ENCODE results near the gene ANKRD10. TPM values are rescaled to one million over a fixed set of nuclear protein-coding genes. Genes with fewer than 3 reads are reported as not detected.
"Not testable (repeated sequence)": the region's sequence is repeated elsewhere in the genome, so short reads cannot be mapped to it uniquely, and the experiment has no call there.

ANKRD10 gene
- total and polyA plus RNA-seq, 2 donors = 73.7 to 324 TPM

DNA sequence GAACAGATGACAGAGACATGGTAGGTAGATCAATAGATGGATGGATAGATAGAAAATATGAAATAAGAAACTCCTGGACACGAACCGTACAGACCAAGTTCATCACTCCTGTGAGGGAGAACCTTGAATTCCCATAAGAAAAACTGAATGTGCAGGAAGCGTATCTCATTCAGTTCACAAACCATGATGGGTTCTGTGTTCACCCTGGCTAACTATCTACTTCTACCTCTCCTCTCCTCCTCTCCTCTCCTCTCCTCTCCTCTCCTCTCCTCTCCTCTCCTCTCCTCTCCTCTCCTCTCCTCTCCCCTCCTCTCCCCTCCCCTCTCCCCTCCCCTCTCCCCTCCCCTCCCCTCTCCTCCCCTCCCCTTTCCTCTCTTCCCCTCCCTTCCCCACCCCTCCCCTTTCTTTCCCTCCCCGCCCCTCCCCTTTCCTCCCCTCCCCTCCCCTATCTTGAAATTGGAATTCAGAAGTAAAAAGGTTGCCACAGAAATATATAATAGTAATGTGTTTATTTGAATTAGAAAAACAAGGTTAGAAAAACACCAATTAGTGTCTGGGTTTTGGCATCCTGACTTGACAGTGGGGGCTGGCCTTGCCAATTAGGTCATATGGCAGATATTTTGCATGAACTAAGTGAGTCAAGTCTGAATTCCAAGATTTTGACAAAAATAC lies 75.9 kb downstream of the ANKRD10 start:
- no peak for DNase-seq (ENCODE audit: extremely low spot score)
- 94% methylated on average over 3 of the region's 4 CpGs for WGBS

DNA sequence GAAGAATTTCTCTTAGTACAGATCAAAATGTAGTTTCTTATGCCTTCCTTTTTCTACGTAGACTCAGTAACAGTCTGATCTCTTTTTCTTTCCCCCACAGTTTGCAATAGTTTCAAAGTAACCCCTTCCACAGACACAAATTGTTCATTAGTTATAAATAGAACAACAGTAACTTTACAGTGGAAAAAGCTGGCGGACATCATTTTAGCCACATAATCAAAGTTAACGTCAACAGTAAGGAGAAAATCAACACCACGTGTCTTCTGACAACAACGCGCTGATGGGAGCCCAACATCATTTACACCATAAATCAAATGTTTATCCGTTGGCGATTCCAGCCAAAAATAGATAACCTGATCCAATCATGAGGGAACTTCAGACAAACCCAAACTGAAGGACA lies 76.8 kb downstream of the ANKRD10 start:
- Histone ChIP-seq H3K4me3 (ENCODE audit: low read depth, low read length) (no peak overlapping the region), H3K36me3 (ENCODE audit: insufficient read depth) (no peaks in the 10 kb centered on the region), H3K4me1 (ENCODE audit: insufficient read depth) (no peaks in the 10 kb centered on the region), H3K27ac (ENCODE audit: low read depth) (no peak overlapping the region)
- WGBS = 50% methylated on average over 8 of the region's 8 CpGs
- DNase-seq (ENCODE audit: extremely low spot score) = no peak

More for the DNA sequence above, 75.9 kb downstream of the ANKRD10 start:
- Histone ChIP-seq H3K27ac (ENCODE audit: low read depth) (no peak overlapping the region), H3K4me1 (ENCODE audit: insufficient read depth) (no peaks in the 10 kb centered on the region), H3K4me3 (ENCODE audit: low read depth, low read length) (no peak overlapping the region), H3K36me3 (ENCODE audit: insufficient read depth) (no peaks in the 10 kb centered on the region)

DNA sequence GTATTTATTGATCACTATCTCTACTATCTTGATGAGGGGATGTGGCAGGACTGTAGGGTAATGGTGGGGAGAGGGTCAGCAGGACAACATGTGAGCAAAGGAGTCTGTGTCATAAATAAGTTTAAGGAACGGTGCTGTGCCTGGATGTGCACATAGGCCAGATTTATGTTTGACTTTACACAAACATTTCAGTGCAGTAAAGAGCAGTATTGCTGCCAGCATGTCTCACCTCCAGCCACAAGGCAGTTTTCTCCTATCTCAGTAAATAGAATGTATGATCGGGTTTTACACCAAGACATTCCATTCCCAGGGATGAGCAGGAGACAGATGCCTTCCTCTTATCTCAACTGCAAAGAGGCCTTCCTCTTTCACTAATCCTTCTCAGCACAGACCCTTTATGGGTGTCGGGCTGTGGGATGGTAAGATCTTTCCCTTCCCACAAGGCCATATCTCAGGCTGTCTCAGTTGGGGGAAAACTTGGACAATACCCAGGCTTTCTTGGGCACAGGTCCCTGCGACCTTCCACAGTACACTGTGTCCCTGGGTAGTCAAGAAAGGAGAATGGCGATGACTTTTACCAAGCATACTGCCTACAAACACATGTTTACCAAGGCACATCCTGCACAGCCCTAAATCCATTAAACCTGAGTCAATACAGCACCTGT lies 77.3 kb downstream of the ANKRD10 start:
- H3K36me3 ChIP-seq (ENCODE audit: insufficient read depth); H3K4me1 ChIP-seq (ENCODE audit: insufficient read depth); H3K4me3 ChIP-seq (ENCODE audit: low read depth, low read length); H3K27ac ChIP-seq (ENCODE audit: low read depth); DNase-seq (ENCODE audit: extremely low spot score): not testable (repeated sequence)
- WGBS = 41% methylated on average over 5 of the region's 5 CpGs

DNA sequence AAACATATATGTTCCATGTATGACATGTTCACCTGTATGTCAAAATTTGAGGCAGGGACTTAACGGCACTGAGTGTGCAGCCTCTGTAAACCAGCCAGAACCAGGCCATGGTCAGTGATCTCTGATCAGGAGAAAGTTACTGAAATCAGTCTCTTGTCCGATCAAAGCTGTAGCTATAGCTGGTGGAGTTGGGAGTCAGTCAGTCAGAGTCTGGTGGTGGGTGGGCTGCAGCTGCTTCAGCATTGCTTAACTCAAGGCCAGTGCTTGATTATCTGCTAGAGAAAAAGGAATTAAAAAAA lies 78.3 kb downstream of the ANKRD10 start:
- no peaks in the 10 kb centered on the region for H3K4me1 ChIP-seq (ENCODE audit: insufficient read depth)
- no peaks in the 10 kb centered on the region for H3K36me3 ChIP-seq (ENCODE audit: insufficient read depth)
- DNase-seq (ENCODE audit: extremely low spot score) = no peak
- H3K27ac ChIP-seq (ENCODE audit: low read depth) = no peak overlapping the region
- no peak overlapping the region for H3K4me3 ChIP-seq (ENCODE audit: low read depth, low read length)
- 65% methylated on average over 2 of the region's 2 CpGs for WGBS

DNA sequence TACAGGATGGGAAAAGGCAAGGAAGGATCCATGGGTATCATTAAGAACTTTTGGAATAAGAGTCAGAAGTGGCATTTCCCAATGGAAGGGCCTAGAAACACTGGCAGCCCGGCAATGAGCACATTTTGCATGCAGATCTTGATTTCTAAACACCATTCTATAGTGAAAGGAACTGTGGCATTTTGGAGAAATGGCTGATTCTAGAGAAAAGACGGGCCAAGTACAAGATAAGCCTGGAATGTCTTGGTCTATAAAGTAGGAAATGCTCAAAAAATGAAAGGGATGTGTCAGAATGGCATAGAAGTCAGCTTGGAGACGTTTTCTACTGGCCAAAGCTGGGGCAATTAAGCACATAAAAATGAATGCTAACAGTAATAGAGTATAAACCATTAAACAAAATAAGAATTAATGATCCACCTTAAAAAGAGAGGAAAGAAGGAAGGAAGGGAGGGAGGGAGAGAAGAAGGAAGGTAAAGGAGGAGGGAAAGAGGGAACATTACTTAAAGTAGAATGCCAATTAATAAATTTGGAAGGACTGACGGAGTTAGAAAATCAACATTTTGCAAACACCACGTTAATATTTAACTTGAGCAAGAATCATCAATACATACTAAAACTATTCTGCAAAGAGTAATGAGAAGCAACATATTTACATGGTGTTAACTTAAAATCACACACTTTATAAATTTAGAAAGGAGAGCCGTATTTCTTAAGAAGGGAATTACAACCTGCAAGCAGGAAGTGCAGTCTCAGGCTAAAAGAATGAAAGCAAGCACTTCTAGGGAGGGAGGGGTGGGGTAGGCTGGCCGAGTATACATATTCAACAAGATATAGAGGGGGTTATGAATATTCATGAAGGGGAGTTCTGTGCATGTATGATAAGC lies 78.9 kb downstream of the ANKRD10 start:
- no peak for DNase-seq (ENCODE audit: extremely low spot score)
- Histone ChIP-seq H3K27ac (ENCODE audit: low read depth) (no peak overlapping the region), H3K36me3 (ENCODE audit: insufficient read depth) (no peaks in the 10 kb centered on the region), H3K4me1 (ENCODE audit: insufficient read depth) (no peaks in the 10 kb centered on the region), H3K4me3 (ENCODE audit: low read depth, low read length) (no peak overlapping the region)
- 66% methylated on average over 7 of the region's 7 CpGs for WGBS

DNA sequence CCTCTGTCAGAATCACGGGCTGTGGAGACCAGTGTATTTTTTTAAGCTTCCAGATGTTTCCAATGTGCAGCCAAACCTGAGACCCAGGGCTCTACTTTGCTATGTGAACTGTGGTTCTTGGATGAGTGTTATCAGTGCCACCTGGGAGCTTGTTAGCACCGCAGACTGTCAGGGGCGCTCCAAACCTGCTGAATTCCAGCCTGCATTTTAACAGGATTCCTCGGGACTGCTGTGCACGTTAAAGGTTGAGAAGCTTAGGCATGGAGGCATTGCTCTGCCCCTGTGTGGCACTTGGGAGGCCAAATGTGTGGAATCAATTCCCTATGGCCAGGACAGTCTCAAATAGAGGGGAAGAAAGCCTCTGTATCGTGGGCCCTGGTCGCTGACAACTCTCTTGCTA lies 80.3 kb downstream of the ANKRD10 start:
- 82% methylated on average over 7 of the region's 7 CpGs for WGBS
- no peak for DNase-seq (ENCODE audit: extremely low spot score)
- H3K4me3 ChIP-seq (ENCODE audit: low read depth, low read length) = no peak overlapping the region
- H3K4me1 ChIP-seq (ENCODE audit: insufficient read depth) = no peaks in the 10 kb centered on the region
- H3K27ac ChIP-seq (ENCODE audit: low read depth) = no peak overlapping the region
- H3K36me3 ChIP-seq (ENCODE audit: insufficient read depth) = no peaks in the 10 kb centered on the region

DNA sequence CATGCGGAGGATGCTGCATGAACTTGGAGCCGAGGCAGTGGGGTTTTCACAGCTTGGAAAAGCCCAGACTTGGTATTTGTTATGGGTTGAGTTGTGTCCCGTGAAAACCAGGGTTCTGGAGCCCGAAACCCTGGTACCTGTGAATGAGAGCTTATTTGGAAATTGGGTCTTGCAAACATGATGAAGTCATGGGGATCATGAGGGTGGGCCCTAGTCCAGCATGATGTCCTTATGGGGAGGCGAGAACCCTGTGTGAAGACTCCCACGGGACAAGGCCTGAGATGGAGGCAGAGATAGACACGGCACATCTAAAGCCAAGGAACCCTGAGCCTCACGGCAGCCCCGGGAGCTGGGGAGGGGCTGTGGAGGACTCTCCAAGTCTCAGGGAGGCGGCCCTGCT lies 82.3 kb downstream of the ANKRD10 start:
- no peaks in the 10 kb centered on the region for H3K36me3 ChIP-seq (ENCODE audit: insufficient read depth)
- no peak for DNase-seq (ENCODE audit: extremely low spot score)
- WGBS = 67% methylated on average over 10 of the region's 10 CpGs

DNA sequence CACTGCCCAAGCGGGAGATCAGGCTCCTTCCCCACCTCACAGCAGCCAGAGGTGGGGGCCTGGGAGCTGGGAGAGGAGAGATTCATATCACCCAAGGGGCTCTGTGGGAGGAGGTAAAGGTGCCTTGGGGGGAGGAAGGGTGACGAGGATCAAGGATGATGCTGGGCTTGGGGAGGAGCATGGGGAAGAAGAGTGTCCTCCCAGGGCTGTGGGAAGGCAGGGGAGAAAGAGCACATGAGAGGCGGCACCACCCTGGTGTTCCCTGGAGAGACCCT lies 82.7 kb downstream of the ANKRD10 start:
- WGBS = 96% methylated on average over 3 of the region's 3 CpGs
- H3K27ac ChIP-seq (ENCODE audit: low read depth) = no peak overlapping the region
- no peaks in the 10 kb centered on the region for H3K36me3 ChIP-seq (ENCODE audit: insufficient read depth)
- DNase-seq (ENCODE audit: extremely low spot score) = no peak
- H3K4me1 ChIP-seq (ENCODE audit: insufficient read depth) = no peaks in the 10 kb centered on the region
- H3K4me3 ChIP-seq (ENCODE audit: low read depth, low read length) = no peak overlapping the region

More for the DNA sequence above, 82.3 kb downstream of the ANKRD10 start:
- Histone ChIP-seq H3K4me1 (ENCODE audit: insufficient read depth) (no peaks in the 10 kb centered on the region), H3K27ac (ENCODE audit: low read depth) (no peak overlapping the region), H3K4me3 (ENCODE audit: low read depth, low read length) (no peak overlapping the region)

DNA sequence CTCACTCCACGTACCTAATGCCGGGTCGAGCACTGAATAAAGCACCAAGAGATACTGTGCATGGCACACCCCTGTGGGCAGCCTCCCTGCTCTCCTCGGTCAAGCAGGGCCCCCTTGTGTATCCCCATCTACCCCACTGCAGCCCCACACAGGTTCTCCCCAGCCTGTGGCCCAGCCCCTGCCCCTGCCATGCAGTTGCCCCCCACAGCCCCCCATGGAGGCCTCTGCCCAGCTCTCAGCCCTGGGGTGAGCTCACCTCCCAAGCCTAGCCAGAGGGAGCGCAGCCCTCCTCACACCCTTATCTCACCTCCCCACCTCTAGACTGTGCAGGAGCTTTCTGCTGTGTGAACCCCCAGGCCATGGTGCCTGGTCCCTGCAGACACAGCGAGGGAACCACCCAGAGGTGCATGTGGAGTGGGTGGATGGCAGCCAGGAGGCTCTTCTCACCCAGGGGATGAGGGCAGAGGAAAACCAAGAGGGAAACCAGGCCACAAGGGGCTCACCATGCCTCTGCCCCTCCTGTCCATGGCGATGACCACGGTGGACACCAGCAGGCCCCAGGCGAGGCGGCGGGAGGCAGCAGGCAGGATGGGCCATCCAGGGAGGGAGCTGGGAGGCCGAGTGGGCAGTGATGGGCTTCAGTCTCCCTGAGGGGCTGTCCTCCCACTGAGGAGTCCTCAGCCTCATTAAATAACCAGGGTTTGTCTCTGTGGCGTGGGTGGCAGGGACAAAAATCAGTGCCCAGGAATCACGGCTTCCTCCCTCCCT lies 83.2 kb downstream of the ANKRD10 start:
- DNase-seq (ENCODE audit: extremely low spot score) = no peak
- H3K36me3 ChIP-seq (ENCODE audit: insufficient read depth) = no peaks in the 10 kb centered on the region
- H3K4me1 ChIP-seq (ENCODE audit: insufficient read depth) = no peaks in the 10 kb centered on the region
- H3K27ac ChIP-seq (ENCODE audit: low read depth) = no peak overlapping the region
- 90% methylated on average over 14 of the region's 14 CpGs for WGBS
- no peak overlapping the region for H3K4me3 ChIP-seq (ENCODE audit: low read depth, low read length)

DNA sequence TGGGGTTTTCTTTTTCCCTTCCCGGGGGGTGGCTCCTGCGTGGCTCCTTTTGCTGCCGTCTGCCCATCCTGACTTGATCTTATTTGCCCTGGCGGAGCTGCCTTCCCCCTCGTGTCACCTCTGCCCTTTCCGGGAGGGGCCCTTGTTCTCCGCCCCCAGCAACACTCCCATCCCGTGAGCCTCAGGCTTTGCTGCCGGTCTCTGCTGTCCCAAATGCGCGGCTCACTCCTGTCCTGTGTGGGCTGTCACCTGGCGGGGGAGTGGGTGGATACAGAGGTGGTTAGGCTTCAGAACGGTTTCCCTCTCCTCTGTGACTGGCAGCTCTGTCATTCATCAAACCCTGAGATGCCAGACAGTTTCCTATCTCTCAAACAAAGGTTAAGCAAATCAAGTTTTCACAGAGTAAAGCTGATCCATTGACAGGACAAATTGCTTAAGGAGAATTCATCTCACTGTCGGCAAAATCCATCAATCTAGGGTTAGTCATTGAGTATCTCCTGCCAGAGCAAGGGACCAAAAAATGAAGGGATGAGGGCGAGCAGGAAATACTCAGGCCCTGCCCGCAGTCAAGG lies 84.0 kb downstream of the ANKRD10 start:
- no peak for DNase-seq (ENCODE audit: extremely low spot score)
- no peaks in the 10 kb centered on the region for H3K36me3 ChIP-seq (ENCODE audit: insufficient read depth)
- no peak overlapping the region for H3K4me3 ChIP-seq (ENCODE audit: low read depth, low read length)
- no peak overlapping the region for H3K27ac ChIP-seq (ENCODE audit: low read depth)
- H3K4me1 ChIP-seq (ENCODE audit: insufficient read depth) = no peaks in the 10 kb centered on the region
- 75% methylated on average over 16 of the region's 16 CpGs for WGBS

DNA sequence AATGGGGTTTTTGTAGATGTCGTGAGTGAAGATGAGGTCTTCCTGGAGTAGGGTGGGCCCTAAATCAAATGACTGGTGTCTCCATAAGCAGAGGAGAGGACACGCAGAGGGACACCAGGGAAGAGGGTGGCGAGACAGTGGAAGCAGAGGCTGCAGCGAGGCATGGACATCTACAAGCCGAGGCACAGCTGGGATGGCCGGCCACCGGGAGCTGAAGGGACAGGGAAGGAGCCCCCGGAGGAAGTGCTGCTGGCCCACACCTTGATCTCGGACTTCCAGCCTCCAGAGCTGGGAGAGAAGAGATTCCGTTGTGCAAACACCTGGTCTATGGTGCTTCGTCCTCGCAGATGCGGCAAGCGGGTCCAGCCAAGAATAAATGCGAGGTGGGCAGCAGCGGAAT lies 84.5 kb downstream of the ANKRD10 start:
- 91% methylated on average over 16 of the region's 16 CpGs for WGBS
- DNase-seq (ENCODE audit: extremely low spot score) = no peak
- Histone ChIP-seq H3K4me3 (ENCODE audit: low read depth, low read length) (no peak overlapping the region), H3K36me3 (ENCODE audit: insufficient read depth) (no peaks in the 10 kb centered on the region), H3K27ac (ENCODE audit: low read depth) (no peak overlapping the region), H3K4me1 (ENCODE audit: insufficient read depth) (no peaks in the 10 kb centered on the region)

DNA sequence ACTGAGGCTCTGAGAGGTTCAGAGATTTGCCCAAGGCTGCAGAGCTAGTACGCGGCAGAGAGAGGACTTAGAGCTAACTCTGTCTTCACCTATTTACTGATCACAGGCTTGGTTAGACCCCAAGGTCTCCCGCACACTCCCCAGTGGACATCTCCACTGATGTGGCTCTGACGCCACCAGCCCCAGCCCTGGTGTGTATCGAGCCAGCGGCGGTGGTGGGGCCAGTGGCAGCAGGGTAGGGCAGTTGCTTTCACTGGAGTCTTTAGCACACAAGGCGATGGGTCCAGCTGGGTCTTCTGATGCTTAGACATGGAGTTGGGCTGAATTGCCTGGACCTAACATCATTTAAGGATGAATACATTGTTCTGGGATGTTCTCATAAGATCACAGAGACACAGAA lies 85.4 kb downstream of the ANKRD10 start:
- H3K27ac ChIP-seq (ENCODE audit: low read depth) = no peak overlapping the region
- WGBS = 97% methylated on average over 8 of the region's 8 CpGs
- H3K36me3 ChIP-seq (ENCODE audit: insufficient read depth) = no peaks in the 10 kb centered on the region
- no peak for DNase-seq (ENCODE audit: extremely low spot score)
- no peak overlapping the region for H3K4me3 ChIP-seq (ENCODE audit: low read depth, low read length)
- H3K4me1 ChIP-seq (ENCODE audit: insufficient read depth) = no peaks in the 10 kb centered on the region

DNA sequence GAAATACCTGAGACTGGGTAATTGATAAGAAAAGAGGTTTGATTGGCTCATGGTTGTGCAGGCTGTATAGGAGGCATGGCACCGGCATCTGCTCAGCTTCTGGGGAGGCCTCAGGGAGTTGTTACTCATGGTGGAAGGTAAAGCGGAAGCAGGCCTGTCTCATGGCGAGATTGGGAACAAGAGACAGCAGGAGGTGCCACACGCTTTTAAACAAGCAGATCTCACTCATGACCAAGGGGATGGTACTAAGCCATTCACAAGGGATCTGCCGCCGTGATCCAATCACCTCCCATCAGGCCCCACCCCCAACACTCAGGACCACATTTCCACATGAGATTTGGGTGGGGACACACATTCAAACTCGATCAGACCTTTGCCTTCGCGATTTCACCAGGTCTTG lies 86.2 kb downstream of the ANKRD10 start:
- 90% methylated on average over 9 of the region's 9 CpGs for WGBS

More for the DNA sequence above, 86.2 kb downstream of the ANKRD10 start:
- DNase-seq (ENCODE audit: extremely low spot score) = no peak
- no peaks in the 10 kb centered on the region for H3K4me1 ChIP-seq (ENCODE audit: insufficient read depth)
- H3K36me3 ChIP-seq (ENCODE audit: insufficient read depth) = no peaks in the 10 kb centered on the region
- H3K4me3 ChIP-seq (ENCODE audit: low read depth, low read length) = no peak overlapping the region
- H3K27ac ChIP-seq (ENCODE audit: low read depth) = no peak overlapping the region
